Neural progenitor cell (in vitro differentiated cells): ENCODE results near the gene INSRR. TPM values are rescaled to one million over a fixed set of nuclear protein-coding genes. Genes with fewer than 3 reads are reported as not detected.

Experiments
- DNase-seq: peaks from one replicate; pipeline ENCODE4 v3.0.0-alpha.2; 2016; ENCODE audit warnings: low spot score
- H2AFZ ChIP-seq: fragments of 200-600 bp; sonication (generic); replicated peaks from 2 replicates; pipeline ENCODE4 v1.6.1; 2016; ENCODE audit warnings: antibody characterized with exemption
- H3F3A ChIP-seq: fragments of 200-600 bp; sonication (generic); 2 replicates; pipeline ENCODE4 v1.6.1; 2016; ENCODE audit warnings: antibody characterized with exemption, low read depth
- H3K27ac ChIP-seq: fragments of 200-600 bp; sonication (generic); 2 replicates; pipeline ENCODE4 v1.5.1; 2016; ENCODE audit warnings: mild to moderate bottlenecking
- H3K27me3 ChIP-seq: fragments of 200-600 bp; sonication (generic); 2 replicates; pipeline ENCODE4 v1.6.1; 2016; ENCODE audit warnings: mild to moderate bottlenecking, moderate library complexity
- H3K36me3 ChIP-seq: fragments of 200-600 bp; sonication (generic); 2 replicates; pipeline ENCODE4 v1.5.1; 2016
- H3K4me1 ChIP-seq: fragments of 200-600 bp; sonication (generic); 2 replicates; pipeline ENCODE4 v1.6.1; 2016; ENCODE audit warnings: mixed run types
- H3K4me2 ChIP-seq: fragments of 200-600 bp; sonication (generic); 2 replicates; pipeline ENCODE4 v1.6.1; 2016
- H3K4me3 ChIP-seq: fragments of 200-600 bp; sonication (generic); 2 replicates; pipeline ENCODE4 v1.5.1; 2016
- H3K79me2 ChIP-seq: fragments of 200-600 bp; sonication (generic); 2 replicates; pipeline ENCODE4 v1.6.1; 2016; ENCODE audit warnings: low read depth
- H3K9ac ChIP-seq: fragments of 200-600 bp; sonication (generic); 2 replicates; pipeline ENCODE4 v1.6.1; 2016
- H3K9me3 ChIP-seq: fragments of 200-600 bp; sonication (generic); 2 replicates; pipeline ENCODE4 v1.5.1; 2016; ENCODE audit warnings: low read depth
- H4K20me1 ChIP-seq: fragments of 200-600 bp; sonication (generic); 2 replicates; pipeline ENCODE4 v1.6.1; 2016; ENCODE audit warnings: low read depth
- H3K27ac Mint-ChIP-seq: 3 replicates; pipeline ENCODE4 v1.8.0; 2021; ENCODE audit warnings: mixed read lengths
- H3K27me3 Mint-ChIP-seq: 2 replicates; pipeline ENCODE4 v1.8.0; 2022; ENCODE audit warnings: low read depth, mild to moderate bottlenecking, inconsistent platforms, moderate library complexity, mixed read lengths; ENCODE audit not compliant: insufficient read depth
- H3K36me3 Mint-ChIP-seq: 3 replicates; pipeline ENCODE4 v1.8.0; 2021; ENCODE audit warnings: mixed read lengths
- H3K4me1 Mint-ChIP-seq: 3 replicates; pipeline ENCODE4 v1.8.0; 2021; ENCODE audit warnings: mixed read lengths
- H3K4me3 Mint-ChIP-seq: 3 replicates; pipeline ENCODE4 v1.8.0; 2021; ENCODE audit warnings: mild to moderate bottlenecking, moderate library complexity, mixed read lengths
- H3K9me3 Mint-ChIP-seq: 3 replicates; pipeline ENCODE4 v1.8.0; 2020; ENCODE audit warnings: mixed read lengths
- EZH2 ChIP-seq: fragments of 200-600 bp; sonication (generic); IDR thresholded peaks from 2 replicates; pipeline ENCODE4 v1.6.1; 2017; ENCODE audit warnings: antibody characterized with exemption, mild to moderate bottlenecking, moderate library complexity
- EZH2phosphoT487 ChIP-seq: fragments of 200-600 bp; sonication (generic); IDR thresholded peaks from 2 replicates; pipeline ENCODE4 v1.6.1; 2017; ENCODE audit warnings: antibody characterized with exemption
- total RNA-seq: library from RNA; depleted of rRNA; stranded (reverse); fragments of >200 nt; gene quantifications from 2 replicates; pipeline ENCODE4 v1.2.3, GENCODE V29; 2015; ENCODE audit warnings: low replicate concordance
- TF ChIP-seq, protein P1 (sequence below): fragments of 200-600 bp; sonication (generic); IDR thresholded peaks from 2 replicates; pipeline ENCODE4 v1.5.1; 2017; ENCODE audit warnings: antibody characterized with exemption, mild to moderate bottlenecking

The INSRR gene
- total RNA-seq, 1 donor from 2014 or later, result not detected

DNA sequence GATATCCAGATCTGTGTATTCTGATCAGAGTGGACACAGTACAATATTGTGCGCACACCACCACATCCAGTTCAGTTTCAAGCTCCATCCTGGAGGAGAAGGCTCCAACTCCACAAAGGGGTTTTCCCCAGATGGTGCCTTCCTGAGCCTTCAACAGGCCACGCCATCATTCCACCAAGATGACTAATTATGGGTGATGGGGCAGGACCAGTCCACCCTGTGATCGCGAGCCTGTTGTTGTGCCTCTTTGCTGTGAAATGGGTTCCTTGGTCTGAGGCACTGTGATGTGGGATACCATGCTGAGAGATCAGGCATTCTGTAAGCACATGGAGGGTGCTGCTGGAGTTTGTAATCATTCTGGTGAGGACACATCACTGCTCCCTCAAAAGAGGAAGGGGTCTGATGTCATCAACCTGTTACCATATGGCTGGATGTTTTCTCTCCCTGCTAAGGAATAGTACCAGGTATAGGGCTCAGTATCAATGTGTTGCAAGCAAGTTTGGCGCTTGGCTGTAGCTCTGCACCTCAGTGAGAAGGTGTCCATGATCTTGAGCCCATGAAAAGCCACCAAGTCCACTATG is 35.6 kb downstream of the INSRR start:
- H3K27ac Mint-ChIP-seq, result no peak overlapping the region
- no peaks in the 10 kb centered on the region for H3K9me3 Mint-ChIP-seq
- Histone ChIP-seq H3K9me3 (no peaks in the 10 kb centered on the region), H3K27ac (no peak overlapping the region), H3K27me3 (peaks cover 40% of the 10 kb centered on the region), H3K36me3 (no peaks in the 10 kb centered on the region), H3K9ac (no peak overlapping the region), H3K4me1 (no peaks in the 10 kb centered on the region), H4K20me1 (no peaks in the 10 kb centered on the region), H3K4me3 (no peak overlapping the region), H3K4me2 (no peak overlapping the region), H2AFZ (no peak overlapping the region), H3F3A (no peaks in the 10 kb centered on the region), H3K79me2 (no peaks in the 10 kb centered on the region)
- no peak overlapping the region for H3K4me3 Mint-ChIP-seq
- TF ChIP-seq EZH2phosphoT487 (no peak), EZH2 (no peak)
- TF ChIP-seq, protein P1, sequence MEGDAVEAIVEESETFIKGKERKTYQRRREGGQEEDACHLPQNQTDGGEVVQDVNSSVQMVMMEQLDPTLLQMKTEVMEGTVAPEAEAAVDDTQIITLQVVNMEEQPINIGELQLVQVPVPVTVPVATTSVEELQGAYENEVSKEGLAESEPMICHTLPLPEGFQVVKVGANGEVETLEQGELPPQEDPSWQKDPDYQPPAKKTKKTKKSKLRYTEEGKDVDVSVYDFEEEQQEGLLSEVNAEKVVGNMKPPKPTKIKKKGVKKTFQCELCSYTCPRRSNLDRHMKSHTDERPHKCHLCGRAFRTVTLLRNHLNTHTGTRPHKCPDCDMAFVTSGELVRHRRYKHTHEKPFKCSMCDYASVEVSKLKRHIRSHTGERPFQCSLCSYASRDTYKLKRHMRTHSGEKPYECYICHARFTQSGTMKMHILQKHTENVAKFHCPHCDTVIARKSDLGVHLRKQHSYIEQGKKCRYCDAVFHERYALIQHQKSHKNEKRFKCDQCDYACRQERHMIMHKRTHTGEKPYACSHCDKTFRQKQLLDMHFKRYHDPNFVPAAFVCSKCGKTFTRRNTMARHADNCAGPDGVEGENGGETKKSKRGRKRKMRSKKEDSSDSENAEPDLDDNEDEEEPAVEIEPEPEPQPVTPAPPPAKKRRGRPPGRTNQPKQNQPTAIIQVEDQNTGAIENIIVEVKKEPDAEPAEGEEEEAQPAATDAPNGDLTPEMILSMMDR, result no peak
- H3K27me3 Mint-ChIP-seq, result peaks cover 11% of the 10 kb centered on the region
- DNase-seq, result no peak
- no peaks in the 10 kb centered on the region for H3K4me1 Mint-ChIP-seq
- no peaks in the 10 kb centered on the region for H3K36me3 Mint-ChIP-seq

DNA sequence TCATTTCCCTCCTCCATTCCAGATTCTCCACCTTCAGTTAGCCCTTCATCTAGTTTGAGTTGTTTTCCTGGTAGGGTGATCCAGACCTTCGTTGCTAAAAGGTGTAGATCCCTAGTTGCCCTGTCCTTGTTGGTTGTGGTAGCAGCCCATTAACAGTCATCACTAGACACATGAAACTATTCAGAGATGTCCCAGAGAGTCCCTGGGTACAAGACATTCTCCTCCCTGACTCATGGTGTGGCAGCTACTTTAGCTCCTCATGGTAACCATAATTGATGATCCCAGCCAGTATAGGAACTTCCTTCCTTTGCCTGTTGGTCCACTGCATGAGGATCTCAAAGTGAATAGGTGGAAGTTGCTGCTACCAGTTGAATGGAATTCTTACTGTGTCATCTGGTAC is 36.2 kb downstream of the INSRR start:
- no peaks in the 10 kb centered on the region for H3K9me3 ChIP-seq
- H3K79me2 ChIP-seq, result no peaks in the 10 kb centered on the region
- no peak overlapping the region for H3K9ac ChIP-seq
- peaks cover 11% of the 10 kb centered on the region for H3K27me3 Mint-ChIP-seq
- H3K9me3 Mint-ChIP-seq, result no peaks in the 10 kb centered on the region
- H3K36me3 Mint-ChIP-seq, result no peaks in the 10 kb centered on the region
- no peak overlapping the region for H3K4me3 ChIP-seq
- TF ChIP-seq EZH2 (no peak), EZH2phosphoT487 (no peak)
- TF ChIP-seq, protein P1, result no peak
- H3K4me2 ChIP-seq, result no peak overlapping the region
- H3K27ac ChIP-seq, result no peak overlapping the region
- no peak overlapping the region for H3K27ac Mint-ChIP-seq
- H3K36me3 ChIP-seq, result no peaks in the 10 kb centered on the region
- no peaks in the 10 kb centered on the region for H3K4me1 Mint-ChIP-seq
- no peaks in the 10 kb centered on the region for H3K4me1 ChIP-seq
- no peaks in the 10 kb centered on the region for H4K20me1 ChIP-seq
- no peak overlapping the region for H2AFZ ChIP-seq
- DNase-seq, result no peak
- H3K27me3 ChIP-seq, result peaks cover 40% of the 10 kb centered on the region
- no peak overlapping the region for H3K4me3 Mint-ChIP-seq
- H3F3A ChIP-seq, result no peaks in the 10 kb centered on the region

DNA sequence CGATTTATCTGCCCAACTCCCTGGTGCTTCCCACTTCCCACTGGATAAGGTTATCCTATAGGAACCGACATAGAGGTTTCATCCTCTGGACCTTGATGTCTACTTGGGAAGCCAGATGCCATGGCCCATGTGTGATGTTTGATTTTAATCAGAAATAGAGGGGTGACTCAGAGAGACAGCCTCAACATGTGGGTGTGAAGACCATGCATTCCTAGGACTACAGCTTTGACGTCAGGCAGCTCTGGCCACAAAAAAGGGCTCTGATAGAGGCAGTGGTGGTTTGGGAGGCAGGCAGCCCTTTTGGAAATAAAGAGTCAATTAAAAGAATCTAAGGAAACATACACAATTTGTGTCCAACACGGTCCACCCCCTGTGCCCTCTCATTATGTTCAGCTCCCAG is 37.1 kb downstream of the INSRR start:
- no peaks in the 10 kb centered on the region for H3F3A ChIP-seq
- no peaks in the 10 kb centered on the region for H4K20me1 ChIP-seq
- H3K79me2 ChIP-seq, result no peaks in the 10 kb centered on the region
- H3K4me3 ChIP-seq, result no peak overlapping the region
- H3K27me3 ChIP-seq, result peaks cover 40% of the 10 kb centered on the region
- Mint-ChIP-seq H3K27me3 (peaks cover 6% of the 10 kb centered on the region), H3K4me3 (no peak overlapping the region), H3K27ac (no peak overlapping the region), H3K9me3 (no peaks in the 10 kb centered on the region), H3K4me1 (no peaks in the 10 kb centered on the region), H3K36me3 (no peaks in the 10 kb centered on the region)
- no peak for DNase-seq
- H3K9me3 ChIP-seq, result no peaks in the 10 kb centered on the region
- H3K4me2 ChIP-seq, result no peak overlapping the region
- no peaks in the 10 kb centered on the region for H3K4me1 ChIP-seq
- no peak overlapping the region for H3K27ac ChIP-seq
- no peak overlapping the region for H3K9ac ChIP-seq
- H3K36me3 ChIP-seq, result no peaks in the 10 kb centered on the region
- no peak overlapping the region for H2AFZ ChIP-seq
- TF ChIP-seq, protein P1, result no peak
- no peak for TF ChIP-seq EZH2phosphoT487
